Endothelial cell of umbilical vein (primary cell): Measurements from ENCODE around the gene NRXN3. TPM values are rescaled to one million over a fixed set of nuclear protein-coding genes. Genes with fewer than 3 reads are reported as not detected.

Experiments used
- BruUV-seq: library from RNA; stranded (reverse); fragments of 400-500 nt; replicated peaks from 2 replicates; lab custom pipeline; 2021; lab: Mats Ljungman, UMichigan
- CTCF ChIA-PET: fragments of 300-600, 350-600 bp; sonication (Branson Sonifier 250); formaldehyde crosslinking; loops from one replicate; lab custom pipeline; 2021; ENCODE audit warnings: antibody characterized with exemption, inconsistent platforms; lab: Charles Lee
- POLR2A ChIA-PET: fragments of 300-600, 350-600 bp; sonication (Branson Sonifier 250); formaldehyde crosslinking; loops from one replicate; lab custom pipeline; 2021; ENCODE audit warnings: antibody characterized with exemption, inconsistent platforms; lab: Charles Lee
- DNase-seq: peaks from one replicate; pipeline ENCODE4 v3.0.0-alpha.2; 2011; ENCODE audit warnings: low read depth, low spot score
- FAIRE-seq: peaks from 2 replicates; lab custom pipeline; 2011; peaks lifted over from hg19 to GRCh38; lab: Jason Lieb, UNC
- H2AFZ ChIP-seq: 2 replicates; pipeline ENCODE4 v1.6.0; 2012; ENCODE audit warnings: low read depth, low read length, control low read depth, inconsistent platforms
- H3K27ac ChIP-seq: 2 replicates; pipeline ENCODE4 v1.5.1; 2011; ENCODE audit warnings: low read depth, mild to moderate bottlenecking, control low read depth, low read length, moderate library complexity; ENCODE audit not compliant: insufficient read depth
- H3K27me3 ChIP-seq, 2 experiments: 2 replicates each; pipeline versions ENCODE4 v1.6.0 to v1.6.1; 2011; ENCODE audit warnings: low read length in 2 of 2, mixed read lengths in 1 of 2; ENCODE audit not compliant: control insufficient read depth in 2 of 2, insufficient read depth in 2 of 2
- H3K36me3 ChIP-seq, 2 experiments: 2 replicates in 1 of 2; 3 replicates in 1 of 2; pipeline ENCODE4 v1.5.1; 2011; ENCODE audit warnings: low read length in 2 of 2, mild to moderate bottlenecking in 1 of 2, moderate library complexity in 1 of 2; ENCODE audit not compliant: control insufficient read depth in 2 of 2, insufficient read depth in 2 of 2; ENCODE audit errors: extremely low read depth in 1 of 2
- H3K4me1 ChIP-seq: 3 replicates; pipeline ENCODE4 v1.5.1; 2011; ENCODE audit warnings: mild to moderate bottlenecking, low read length; ENCODE audit not compliant: control insufficient read depth, insufficient read depth; ENCODE audit errors: extremely low read depth
- H3K4me2 ChIP-seq: 2 replicates; pipeline ENCODE4 v1.6.1; 2011; ENCODE audit warnings: low read length, control low read depth, mixed read lengths; ENCODE audit not compliant: insufficient read depth
- H3K4me3 ChIP-seq, 3 experiments: fragments of 200-600 bp in 1 of 3; sonication (generic), shearing (Covaris generic) in 1 of 3; replicated peaks in 1 of 3; 2 replicates each; pipeline ENCODE4 v1.5.1; 2011 to 2016; ENCODE audit warnings: control low read depth in 3 of 3, low read length in 3 of 3, mild to moderate bottlenecking in 2 of 3, inconsistent platforms in 1 of 3, low read depth in 1 of 3, moderate library complexity in 1 of 3; ENCODE audit not compliant: insufficient read depth in 1 of 3
- H3K79me2 ChIP-seq: 2 replicates; pipeline ENCODE4 v1.6.0; 2012; ENCODE audit warnings: low read length, inconsistent platforms; ENCODE audit not compliant: control insufficient read depth, insufficient read depth
- H3K9ac ChIP-seq: replicated peaks from 2 replicates; pipeline ENCODE3; 2011; ENCODE audit warnings: low read length, control low read depth; ENCODE audit not compliant: insufficient read depth; ENCODE audit errors: extremely low read depth
- H3K9me1 ChIP-seq: replicated peaks from 3 replicates; pipeline ENCODE4 v1.6.0; 2011; ENCODE audit warnings: mild to moderate bottlenecking, low read length; ENCODE audit not compliant: control insufficient read depth, insufficient read depth; ENCODE audit errors: extremely low read depth
- H3K9me3 ChIP-seq: replicated peaks from 2 replicates; pipeline ENCODE4 v1.5.1; 2012; ENCODE audit warnings: low read length, inconsistent platforms; ENCODE audit not compliant: control insufficient read depth, insufficient read depth
- H4K20me1 ChIP-seq: replicated peaks from 2 replicates; pipeline ENCODE3; 2011; ENCODE audit warnings: mild to moderate bottlenecking, low read length; ENCODE audit not compliant: control insufficient read depth, insufficient read depth; ENCODE audit errors: extremely low read depth
- EZH2 ChIP-seq: IDR thresholded peaks from 2 replicates; pipeline ENCODE4 v1.6.1; 2012; ENCODE audit warnings: borderline replicate concordance, low read depth, mild to moderate bottlenecking, moderate library complexity, low read length, inconsistent platforms; ENCODE audit not compliant: severe bottlenecking
- FOS ChIP-seq: IDR thresholded peaks from 2 replicates; pipeline ENCODE4 v1.6.1; 2011; ENCODE audit warnings: mild to moderate bottlenecking, low read length, moderate library complexity, borderline replicate concordance; ENCODE audit not compliant: insufficient read depth
- GATA2 ChIP-seq: IDR thresholded peaks from 2 replicates; pipeline ENCODE4 v1.7.0; 2011; ENCODE audit warnings: low read depth, mild to moderate bottlenecking, moderate library complexity, mixed read lengths, low read length; ENCODE audit not compliant: insufficient read length, insufficient read depth
- JUN ChIP-seq: IDR thresholded peaks from 2 replicates; pipeline ENCODE4 v1.6.1; 2011; ENCODE audit warnings: borderline replicate concordance, low read depth; ENCODE audit not compliant: insufficient read length, insufficient read depth
- MYC ChIP-seq: IDR thresholded peaks from one replicate; pipeline ENCODE4 v1.6.1; 2011; ENCODE audit warnings: mild to moderate bottlenecking, low read depth, low read length
- POLR2A ChIP-seq: IDR thresholded peaks from 2 replicates; pipeline ENCODE4 v1.6.1; 2012; ENCODE audit warnings: low read depth, mild to moderate bottlenecking, control low read depth, low read length
- POLR2AphosphoS5 ChIP-seq: IDR thresholded peaks from 2 replicates; pipeline ENCODE4 v1.6.1; 2012; ENCODE audit warnings: low read depth, mild to moderate bottlenecking, control low read depth, low read length, moderate library complexity; ENCODE audit not compliant: insufficient read depth
- dilution Hi-C: fragments of 300-500 bp; cut with MboI; formaldehyde crosslinking; loops from one replicate; pipeline ENCODE4 v1.15.0; 2019; ENCODE audit warnings: low sequenced_read_pairs; ENCODE audit not compliant: extremely low pct_ligation_motif_present
- intact Hi-C: fragments of 100-400 bp; cut with micrococcal nuclease; formaldehyde crosslinking; loops from one replicate; pipeline ENCODE4 v1.10.0; 2022
- polyA plus RNA-seq, 4 experiments: library from polyadenylated mRNA; depleted of rRNA in 3 of 4; stranded (reverse) in 3 of 4; unstranded in 1 of 4; fragments of >200 nt; gene quantifications; 2 replicates each; pipeline versions ENCODE4 v1.2.1 to v1.2.3, GENCODE V29; 2011 to 2012; ENCODE audit warnings: missing spikeins in 1 of 4
- total RNA-seq: library from RNA; stranded (reverse); gene quantifications from 2 replicates; pipeline ENCODE4 v1.2.3, GENCODE V29; 2021
- TF ChIP-seq, protein P1 (sequence below), 2 donors: IDR thresholded peaks; 1 replicate in 1 of 2; 2 replicates in 1 of 2; pipeline ENCODE4 v1.5.1; 2011; ENCODE audit warnings: low read length in 2 of 2, mild to moderate bottlenecking in 2 of 2, moderate library complexity in 2 of 2, control low read depth in 1 of 2, inconsistent platforms in 1 of 2, low read depth in 1 of 2; ENCODE audit not compliant: insufficient read depth in 1 of 2; ENCODE audit errors: extremely low read depth in 1 of 2
- TF ChIP-seq, protein P2 (sequence below): IDR thresholded peaks from 2 replicates; pipeline ENCODE4 v1.6.1; 2011; ENCODE audit not compliant: insufficient read depth, insufficient read length

Gene NRXN3
- total and polyA plus RNA-seq, 2 donors (not counting 3 experiments of a cell fraction or from before 2014, with no cell fraction given), result 0.72 to 4.2 TPM

- no peak overlapping the region for H3K4me2 ChIP-seq
- no peaks in the 10 kb centered on the region for H4K20me1 ChIP-seq
- no peaks in the 10 kb centered on the region for H3K79me2 ChIP-seq
- dilution Hi-C loops (no loop called here), intact Hi-C loops (no loop called here)
- DNase-seq (no peak), FAIRE-seq (no peak)
- no peak overlapping the region for H3K27ac ChIP-seq
- no peak overlapping the region for H3K4me3 ChIP-seq
- TF ChIP-seq POLR2AphosphoS5 (no peak), MYC (no peak)
- TF ChIP-seq, protein P1, sequence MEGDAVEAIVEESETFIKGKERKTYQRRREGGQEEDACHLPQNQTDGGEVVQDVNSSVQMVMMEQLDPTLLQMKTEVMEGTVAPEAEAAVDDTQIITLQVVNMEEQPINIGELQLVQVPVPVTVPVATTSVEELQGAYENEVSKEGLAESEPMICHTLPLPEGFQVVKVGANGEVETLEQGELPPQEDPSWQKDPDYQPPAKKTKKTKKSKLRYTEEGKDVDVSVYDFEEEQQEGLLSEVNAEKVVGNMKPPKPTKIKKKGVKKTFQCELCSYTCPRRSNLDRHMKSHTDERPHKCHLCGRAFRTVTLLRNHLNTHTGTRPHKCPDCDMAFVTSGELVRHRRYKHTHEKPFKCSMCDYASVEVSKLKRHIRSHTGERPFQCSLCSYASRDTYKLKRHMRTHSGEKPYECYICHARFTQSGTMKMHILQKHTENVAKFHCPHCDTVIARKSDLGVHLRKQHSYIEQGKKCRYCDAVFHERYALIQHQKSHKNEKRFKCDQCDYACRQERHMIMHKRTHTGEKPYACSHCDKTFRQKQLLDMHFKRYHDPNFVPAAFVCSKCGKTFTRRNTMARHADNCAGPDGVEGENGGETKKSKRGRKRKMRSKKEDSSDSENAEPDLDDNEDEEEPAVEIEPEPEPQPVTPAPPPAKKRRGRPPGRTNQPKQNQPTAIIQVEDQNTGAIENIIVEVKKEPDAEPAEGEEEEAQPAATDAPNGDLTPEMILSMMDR (IDR thresholded peaks at IDR 0.05; ENCODE audit: extremely low read depth in 1 of 2, insufficient read depth in 1 of 2, low read depth in 1 of 2, low read length in 2 of 2), result no peak
- TF ChIP-seq, protein P2, sequence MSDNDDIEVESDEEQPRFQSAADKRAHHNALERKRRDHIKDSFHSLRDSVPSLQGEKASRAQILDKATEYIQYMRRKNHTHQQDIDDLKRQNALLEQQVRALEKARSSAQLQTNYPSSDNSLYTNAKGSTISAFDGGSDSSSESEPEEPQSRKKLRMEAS, result no peak
- BruUV-seq, result no TSS peak
- H3K9me3 ChIP-seq, result no peaks in the 10 kb centered on the region
- H3K27me3 ChIP-seq, result no peaks in the 10 kb centered on the region
- CTCF ChIA-PET, result interaction anchor here (1.8 kb wide), 1 partner anchor 26 kb away, joined by 4 read pairs; no protein-coding TSS in a partner anchor
- H3K9me1 ChIP-seq, result no peaks in the 10 kb centered on the region
- H3K9ac ChIP-seq, result no peak overlapping the region
- no peaks in the 10 kb centered on the region for H3K36me3 ChIP-seq
- H3K4me1 ChIP-seq, result no peaks in the 10 kb centered on the region
- POLR2A ChIA-PET, result no interaction called here
- no peak overlapping the region for H2AFZ ChIP-seq
Measured at GRCh38 chr14:79021766-79022165, 851.6 kb downstream of the NRXN3 start.

- no peak overlapping the region for H3K4me2 ChIP-seq
- dilution Hi-C loops (no loop called here), intact Hi-C loops (no loop called here)
- POLR2A ChIA-PET, result no interaction called here
- H3K36me3 ChIP-seq, result no peaks in the 10 kb centered on the region
- no peaks in the 10 kb centered on the region for H4K20me1 ChIP-seq
- no peak for FAIRE-seq
- H3K27ac ChIP-seq, result no peak overlapping the region
- no TSS peak for BruUV-seq
- no peaks in the 10 kb centered on the region for H3K79me2 ChIP-seq
- CTCF ChIA-PET, result interaction anchor here (1.2 kb wide), 1 partner anchor 67 kb away, joined by 3 read pairs; no protein-coding TSS in a partner anchor
- H3K4me1 ChIP-seq, result peaks cover 4% of the 10 kb centered on the region
- no peak overlapping the region for H2AFZ ChIP-seq
- H3K27me3 ChIP-seq, result no peaks in the 10 kb centered on the region
- no peaks in the 10 kb centered on the region for H3K9me3 ChIP-seq
- H3K4me3 ChIP-seq, result no peak overlapping the region
- no peaks in the 10 kb centered on the region for H3K9me1 ChIP-seq
- no peak overlapping the region for H3K9ac ChIP-seq
- DNase-seq, result no peak
- TF ChIP-seq MYC (no peak), POLR2A (no peak), FOS (no peak), GATA2 (no peak), EZH2 (no peak), JUN (no peak), POLR2AphosphoS5 (no peak)
- TF ChIP-seq, protein P2, result no peak
- TF ChIP-seq, protein P1 (IDR thresholded peaks at IDR 0.05; ENCODE audit: extremely low read depth in 1 of 2, insufficient read depth in 1 of 2, low read depth in 1 of 2, low read length in 2 of 2), result no peak
Measured at GRCh38 chr14:79027138-79027537, 857.0 kb downstream of the NRXN3 start.
